Peyer's patch (tissue), 4 donors: Measurements from ENCODE around the gene TNFRSF14. TPM values are rescaled to one million over a fixed set of nuclear protein-coding genes. Genes with fewer than 3 reads are reported as not detected.

Experiments
- DNase-seq, 3 donors: peaks; one replicate each; pipeline ENCODE4 v3.0.0-alpha.2; 2017 to 2019
- H3K27ac ChIP-seq, 4 donors: fragments of 200-600 bp; sonication (generic); one replicate each; pipeline ENCODE4 v1.5.1; 2016 to 2019
- H3K27me3 ChIP-seq, 2 donors: fragments of 200-600 bp; sonication (generic); one replicate each; pipeline ENCODE4 v1.5.1; 2019
- H3K36me3 ChIP-seq, 3 donors: fragments of 200-600 bp; sonication (generic); one replicate each; pipeline ENCODE4 v1.5.1; 2016 to 2019
- H3K4me1 ChIP-seq, 4 donors: fragments of 200-600 bp; sonication (generic); one replicate each; pipeline ENCODE4 v1.5.1; 2016 to 2019
- H3K4me3 ChIP-seq, 4 donors: fragments of 200-600 bp; sonication (generic); 1 replicate in 3 of 4; 2 replicates in 1 of 4; pipeline ENCODE4 v1.5.1; 2016 to 2019; ENCODE audit warnings: mild to moderate bottlenecking in 1 of 4
- H3K9me3 ChIP-seq, 4 donors: fragments of 200-600 bp; sonication (generic); one replicate each; pipeline ENCODE4 v1.5.1; 2016 to 2019; ENCODE audit warnings: mild to moderate bottlenecking in 1 of 4
- POLR2A ChIP-seq, 2 donors: fragments of 450-650 bp; IDR thresholded peaks; one replicate each; pipeline ENCODE4 v1.5.1; 2017; ENCODE audit warnings: antibody characterized with exemption in 2 of 2, mild to moderate bottlenecking in 2 of 2, moderate library complexity in 2 of 2
- total RNA-seq, 4 donors: library from RNA; depleted of rRNA; stranded (reverse); fragments of >200 nt; gene quantifications; one replicate each; pipeline ENCODE4 v1.1.0, GENCODE V29; 2016
- TF ChIP-seq, protein P1 (sequence below), 6 experiments: fragments of 450-650 bp in 4 of 6; fragments of 200-600 bp in 2 of 6; sonication (generic) in 1 of 6; IDR thresholded peaks; one replicate each; pipeline ENCODE4 v1.5.1; 2017 to 2019; ENCODE audit warnings: antibody characterized with exemption in 6 of 6, mild to moderate bottlenecking in 3 of 6, moderate library complexity in 1 of 6

TNFRSF14 gene
- total RNA-seq, 4 donors from 2014 or later, result 231 to 532 (median 316) TPM

DNA sequence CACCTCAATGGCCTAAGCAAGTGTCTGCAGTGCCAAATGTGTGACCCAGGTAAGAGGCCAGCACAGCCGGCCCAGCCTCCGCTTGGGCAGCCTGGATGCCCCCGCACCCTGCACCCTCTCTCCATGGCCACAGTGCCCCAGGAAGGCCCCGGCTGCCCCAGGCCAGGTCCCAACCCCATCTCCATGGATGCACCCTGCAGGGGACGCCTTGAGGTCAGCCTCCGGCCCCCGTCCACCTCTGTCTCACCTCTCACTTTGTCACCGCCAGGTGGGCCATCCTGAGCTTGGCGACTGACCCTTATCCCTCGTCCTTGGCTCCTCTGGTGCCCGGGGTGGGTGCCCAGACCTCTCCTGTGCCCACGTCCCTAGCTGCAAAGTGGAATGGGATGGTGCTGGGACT lies 2.2 kb downstream of the TNFRSF14 start:
- peak overlapping the region in 2 of 4 donors; percentile 67 to 78 for H3K4me3 ChIP-seq
- H3K27ac ChIP-seq, result peak overlapping the region in 1 of 4 donors; percentile 95
- peaks cover 0 to 44% (median 25%) of the 10 kb centered on the region in 4 donors for H3K4me1 ChIP-seq
- TF ChIP-seq, protein P1, sequence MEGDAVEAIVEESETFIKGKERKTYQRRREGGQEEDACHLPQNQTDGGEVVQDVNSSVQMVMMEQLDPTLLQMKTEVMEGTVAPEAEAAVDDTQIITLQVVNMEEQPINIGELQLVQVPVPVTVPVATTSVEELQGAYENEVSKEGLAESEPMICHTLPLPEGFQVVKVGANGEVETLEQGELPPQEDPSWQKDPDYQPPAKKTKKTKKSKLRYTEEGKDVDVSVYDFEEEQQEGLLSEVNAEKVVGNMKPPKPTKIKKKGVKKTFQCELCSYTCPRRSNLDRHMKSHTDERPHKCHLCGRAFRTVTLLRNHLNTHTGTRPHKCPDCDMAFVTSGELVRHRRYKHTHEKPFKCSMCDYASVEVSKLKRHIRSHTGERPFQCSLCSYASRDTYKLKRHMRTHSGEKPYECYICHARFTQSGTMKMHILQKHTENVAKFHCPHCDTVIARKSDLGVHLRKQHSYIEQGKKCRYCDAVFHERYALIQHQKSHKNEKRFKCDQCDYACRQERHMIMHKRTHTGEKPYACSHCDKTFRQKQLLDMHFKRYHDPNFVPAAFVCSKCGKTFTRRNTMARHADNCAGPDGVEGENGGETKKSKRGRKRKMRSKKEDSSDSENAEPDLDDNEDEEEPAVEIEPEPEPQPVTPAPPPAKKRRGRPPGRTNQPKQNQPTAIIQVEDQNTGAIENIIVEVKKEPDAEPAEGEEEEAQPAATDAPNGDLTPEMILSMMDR (IDR thresholded peaks at IDR 0.05), result no peak
- no peak for TF ChIP-seq POLR2A (IDR thresholded peaks at IDR 0.05)
- no peak for DNase-seq
- no peaks in the 10 kb centered on the region for H3K27me3 ChIP-seq
- H3K9me3 ChIP-seq, result no peaks in the 10 kb centered on the region
- peaks cover 0 to 56% (median 0%) of the 10 kb centered on the region in 3 donors for H3K36me3 ChIP-seq

DNA sequence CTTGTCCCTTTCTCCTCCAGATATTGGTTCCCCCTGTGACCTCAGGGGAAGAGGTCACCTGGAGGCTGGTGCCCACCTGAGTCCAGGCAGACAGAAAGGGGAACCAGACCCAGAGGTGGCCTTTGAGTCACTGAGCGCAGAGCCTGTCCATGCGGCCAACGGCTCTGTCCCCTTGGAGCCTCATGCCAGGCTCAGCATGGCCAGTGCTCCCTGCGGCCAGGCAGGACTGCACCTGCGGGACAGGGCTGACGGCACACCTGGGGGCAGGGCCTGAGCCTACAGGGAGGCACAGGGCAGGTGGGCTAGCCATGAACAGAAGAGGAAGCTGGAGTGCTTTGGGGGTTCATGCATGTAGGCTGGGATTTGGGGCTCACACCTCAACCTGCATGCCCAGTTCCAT lies 2.7 kb downstream of the TNFRSF14 start:
- H3K27ac ChIP-seq, result no peak overlapping the region
- DNase-seq, result no peak
- TF ChIP-seq, protein P1 (IDR thresholded peaks at IDR 0.05), result no peak
- TF ChIP-seq POLR2A (IDR thresholded peaks at IDR 0.05), result no peak
- H3K4me1 ChIP-seq, result peaks cover 0 to 45% (median 25%) of the 10 kb centered on the region in 4 donors
- H3K9me3 ChIP-seq, result no peaks in the 10 kb centered on the region
- no peaks in the 10 kb centered on the region for H3K27me3 ChIP-seq
- H3K36me3 ChIP-seq, result peaks cover 0 to 61% (median 0%) of the 10 kb centered on the region in 3 donors
- no peak overlapping the region for H3K4me3 ChIP-seq

DNA sequence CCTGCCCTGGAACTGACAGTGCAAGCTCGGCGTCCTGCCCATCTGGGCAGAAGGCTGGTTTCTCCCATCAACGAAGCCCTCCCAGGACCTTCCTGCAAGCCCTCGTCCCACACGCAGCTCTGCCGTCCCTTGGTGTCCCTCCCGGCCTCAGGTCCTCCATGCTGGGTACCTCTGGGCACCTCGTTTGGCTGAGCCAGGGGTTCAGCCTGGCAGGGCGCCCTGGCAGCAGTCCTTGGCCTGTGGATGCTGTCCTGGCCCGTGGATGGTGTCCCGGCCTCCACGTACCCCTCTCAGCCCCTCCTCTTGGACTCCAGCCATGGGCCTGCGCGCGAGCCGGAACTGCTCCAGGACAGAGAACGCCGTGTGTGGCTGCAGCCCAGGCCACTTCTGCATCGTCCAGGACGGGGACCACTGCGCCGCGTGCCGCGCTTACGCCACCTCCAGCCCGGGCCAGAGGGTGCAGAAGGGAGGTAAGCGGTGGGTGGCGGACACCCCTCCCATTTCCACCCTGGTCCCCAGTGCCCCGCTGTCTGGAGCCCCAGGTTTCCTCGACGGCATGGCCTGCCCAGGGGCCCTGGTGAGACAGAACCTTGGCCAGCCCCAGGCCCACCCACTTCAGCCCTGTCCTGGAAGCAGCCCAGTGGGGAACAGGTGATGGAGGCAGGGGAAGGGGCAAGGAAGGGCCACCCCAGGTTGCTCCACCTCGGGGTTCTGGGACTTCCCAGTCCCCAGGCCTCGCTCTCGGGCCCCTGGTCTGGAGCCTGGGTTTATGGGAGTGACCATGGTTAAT lies 3.5 kb downstream of the TNFRSF14 start:
- H3K4me1 ChIP-seq, result peaks cover 0 to 46% (median 24%) of the 10 kb centered on the region in 4 donors
- no peaks in the 10 kb centered on the region for H3K9me3 ChIP-seq
- no peaks in the 10 kb centered on the region for H3K27me3 ChIP-seq
- no peak overlapping the region for H3K4me3 ChIP-seq
- H3K36me3 ChIP-seq, result peaks cover 0 to 63% (median 0%) of the 10 kb centered on the region in 3 donors
- TF ChIP-seq, protein P1 (IDR thresholded peaks at IDR 0.05), result no peak
- TF ChIP-seq POLR2A (IDR thresholded peaks at IDR 0.05), result no peak
- peak in 1 of 3 donors; percentile 37 for DNase-seq
- no peak overlapping the region for H3K27ac ChIP-seq

DNA sequence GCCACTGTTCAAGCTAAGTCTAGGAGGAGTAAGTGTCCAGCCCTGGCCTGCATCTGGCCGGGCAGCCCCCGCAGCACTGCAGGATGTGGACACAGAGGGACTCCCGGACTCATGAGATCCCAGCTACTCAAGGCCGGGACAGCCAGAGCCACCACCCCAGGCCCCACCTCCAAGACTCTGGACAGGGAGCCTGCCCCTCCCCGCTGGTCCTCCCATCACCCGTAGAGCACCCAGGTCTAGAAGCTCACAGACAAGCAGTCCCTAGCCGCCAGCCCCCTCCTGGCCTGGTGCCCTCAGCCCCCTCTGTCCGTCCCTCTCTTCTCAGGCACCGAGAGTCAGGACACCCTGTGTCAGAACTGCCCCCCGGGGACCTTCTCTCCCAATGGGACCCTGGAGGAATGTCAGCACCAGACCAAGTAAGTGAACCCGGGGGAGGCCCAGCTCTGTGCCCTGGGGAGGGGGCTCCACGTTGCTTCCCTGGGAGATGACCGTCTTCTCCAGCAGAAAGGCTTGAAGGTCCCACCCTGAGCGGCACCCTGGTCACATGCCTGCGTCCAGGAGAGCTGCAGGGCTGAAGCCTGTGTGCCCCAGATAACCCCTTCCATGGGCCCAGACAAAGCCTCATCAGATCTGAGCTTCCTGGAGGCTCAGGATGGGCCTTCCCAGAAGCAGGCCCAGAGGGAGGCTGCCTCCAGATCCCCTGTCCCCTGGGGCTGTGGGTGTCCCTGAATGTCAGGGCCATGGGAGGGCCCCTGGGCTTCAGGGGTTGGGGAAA lies 4.3 kb downstream of the TNFRSF14 start:
- Histone ChIP-seq H3K27me3 (no peaks in the 10 kb centered on the region), H3K4me3 (no peak overlapping the region), H3K4me1 (peaks cover 0 to 45% (median 17%) of the 10 kb centered on the region in 4 donors), H3K36me3 (peaks cover 0 to 63% (median 0%) of the 10 kb centered on the region in 3 donors), H3K9me3 (no peaks in the 10 kb centered on the region), H3K27ac (no peak overlapping the region)
- DNase-seq, result no peak
- no peak for TF ChIP-seq POLR2A (IDR thresholded peaks at IDR 0.05)
- TF ChIP-seq, protein P1 (IDR thresholded peaks at IDR 0.05), result no peak

DNA sequence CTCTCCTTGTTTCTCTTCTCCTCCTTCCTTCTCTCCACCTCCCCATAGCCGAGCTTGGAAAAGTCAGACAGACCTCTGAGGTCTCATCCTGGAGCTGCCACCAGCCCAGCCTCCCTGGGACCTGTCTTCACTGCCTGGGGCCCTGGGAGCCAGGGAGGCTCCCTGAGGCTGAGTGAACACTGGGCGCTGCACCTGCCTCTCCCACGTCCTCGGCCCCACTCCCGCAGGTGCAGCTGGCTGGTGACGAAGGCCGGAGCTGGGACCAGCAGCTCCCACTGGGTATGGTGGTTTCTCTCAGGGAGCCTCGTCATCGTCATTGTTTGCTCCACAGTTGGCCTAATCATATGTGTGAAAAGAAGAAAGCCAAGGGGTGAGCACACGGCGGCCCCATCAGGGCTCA lies 5.3 kb downstream of the TNFRSF14 start:
- no peak overlapping the region for H3K27ac ChIP-seq
- peak in 1 of 3 donors; percentile 37 for DNase-seq
- no peak overlapping the region for H3K4me3 ChIP-seq
- H3K4me1 ChIP-seq, result peaks cover 0 to 45% (median 14%) of the 10 kb centered on the region in 4 donors
- TF ChIP-seq POLR2A (IDR thresholded peaks at IDR 0.05), result no peak
- TF ChIP-seq, protein P1 (IDR thresholded peaks at IDR 0.05), result no peak
- peaks cover 0 to 63% (median 0%) of the 10 kb centered on the region in 3 donors for H3K36me3 ChIP-seq
- no peaks in the 10 kb centered on the region for H3K9me3 ChIP-seq
- no peaks in the 10 kb centered on the region for H3K27me3 ChIP-seq
